NT2/D1 (cell line): Measurements from ENCODE around the gene FLNC.

Experiments
- SUZ12 ChIP-seq: IDR thresholded peaks from 2 replicates; pipeline ENCODE4 v1.6.1; 2011; ENCODE audit not compliant: insufficient read length, insufficient read depth; ENCODE audit errors: extremely low read depth
- YY1 ChIP-seq: IDR thresholded peaks from 2 replicates; pipeline ENCODE4 v1.6.1; 2011; ENCODE audit not compliant: insufficient read length, insufficient read depth

DNA sequence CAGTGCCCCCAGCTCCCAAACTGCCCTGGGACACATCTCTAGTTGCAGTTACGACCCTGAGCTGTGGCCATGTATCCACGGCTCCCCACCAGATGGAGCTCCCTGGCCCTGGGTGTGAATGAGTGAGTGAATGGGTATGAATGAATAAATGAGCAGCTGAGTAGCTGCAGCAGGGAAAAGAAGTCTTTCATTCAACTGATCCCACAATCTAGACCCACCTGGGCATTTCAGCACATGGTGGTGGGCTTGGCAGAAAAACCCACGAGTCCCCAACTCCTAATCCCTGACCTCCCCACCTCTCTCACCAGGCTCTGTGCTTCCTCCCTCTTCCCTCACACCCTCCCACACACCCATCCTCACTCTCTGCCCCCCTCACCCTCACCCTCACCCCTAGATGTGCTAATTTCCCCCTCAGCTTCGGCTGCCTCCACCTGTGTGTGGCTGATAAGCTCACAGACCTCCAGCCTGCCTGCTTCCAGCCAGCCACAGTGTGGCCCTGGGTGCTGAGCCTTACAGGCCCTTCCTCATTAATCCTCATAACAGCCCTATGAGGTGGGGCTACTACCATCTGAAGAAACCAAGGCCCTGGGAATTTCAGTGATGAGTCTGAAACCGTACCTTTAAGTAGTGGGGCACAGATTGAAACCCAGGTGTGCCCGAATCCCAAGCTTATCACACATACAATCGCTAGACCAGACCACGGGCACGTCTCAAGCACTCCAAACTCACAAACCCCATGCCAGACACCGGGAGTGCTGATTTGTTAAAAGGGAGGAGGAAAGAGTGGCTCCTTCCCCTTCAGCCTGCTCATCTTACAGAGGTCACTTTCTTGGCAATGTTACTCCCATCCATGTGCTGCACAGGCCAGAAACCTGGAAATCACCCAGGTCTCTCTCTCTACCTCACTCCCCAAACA is 30.2 kb downstream of the FLNC start:
- TF ChIP-seq YY1 (no peak), SUZ12 (no peak)
